Measurements from ENCODE around the gene IFI6.

GRCh38 chr1:27664291-27664690 is 7.7 kb downstream of the IFI6 start:
- TF ChIP-seq CTCF (IDR thresholded peaks at IDR 0.05) (no peak), EZH2 (IDR thresholded peaks at IDR 0.05; ENCODE audit: borderline replicate concordance, insufficient read depth, low read depth, low read length, poor library complexity, severe bottlenecking) (no peak)

All from B cell (primary cell).